ENCODE data around the gene PODN.

The PODN gene

DNA sequence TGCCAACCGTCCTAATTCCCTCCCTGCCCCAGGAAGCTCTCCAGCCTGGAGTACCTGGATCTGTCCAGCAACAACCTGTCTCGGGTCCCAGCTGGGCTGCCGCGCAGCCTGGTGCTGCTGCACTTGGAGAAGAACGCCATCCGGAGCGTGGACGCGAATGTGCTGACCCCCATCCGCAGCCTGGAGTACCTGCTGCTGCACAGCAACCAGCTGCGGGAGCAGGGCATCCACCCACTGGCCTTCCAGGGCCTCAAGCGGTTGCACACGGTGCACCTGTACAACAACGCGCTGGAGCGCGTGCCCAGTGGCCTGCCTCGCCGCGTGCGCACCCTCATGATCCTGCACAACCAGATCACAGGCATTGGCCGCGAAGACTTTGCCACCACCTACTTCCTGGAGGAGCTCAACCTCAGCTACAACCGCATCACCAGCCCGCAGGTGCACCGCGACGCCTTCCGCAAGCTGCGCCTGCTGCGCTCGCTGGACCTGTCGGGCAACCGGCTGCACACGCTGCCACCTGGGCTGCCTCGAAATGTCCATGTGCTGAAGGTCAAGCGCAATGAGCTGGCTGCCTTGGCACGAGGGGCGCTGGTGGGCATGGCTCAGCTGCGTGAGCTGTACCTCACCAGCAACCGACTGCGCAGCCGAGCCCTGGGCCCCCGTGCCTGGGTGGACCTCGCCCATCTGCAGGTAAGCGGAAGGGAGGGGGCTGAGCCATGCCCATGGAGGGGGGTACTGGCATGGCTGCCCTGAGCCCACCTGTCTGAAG is 16.5 kb downstream of the PODN start:
- no peak for DNase-seq
- H3K4me1 ChIP-seq: no peaks in the 10 kb centered on the region
- H3K36me3 ChIP-seq: no peaks in the 10 kb centered on the region
- H3K27me3 ChIP-seq: no peaks in the 10 kb centered on the region
- no peak overlapping the region for H3K4me3 ChIP-seq (ENCODE audit: low read depth, low read length)
- no peaks in the 10 kb centered on the region for H3K9me3 ChIP-seq
- TF ChIP-seq, protein P1, sequence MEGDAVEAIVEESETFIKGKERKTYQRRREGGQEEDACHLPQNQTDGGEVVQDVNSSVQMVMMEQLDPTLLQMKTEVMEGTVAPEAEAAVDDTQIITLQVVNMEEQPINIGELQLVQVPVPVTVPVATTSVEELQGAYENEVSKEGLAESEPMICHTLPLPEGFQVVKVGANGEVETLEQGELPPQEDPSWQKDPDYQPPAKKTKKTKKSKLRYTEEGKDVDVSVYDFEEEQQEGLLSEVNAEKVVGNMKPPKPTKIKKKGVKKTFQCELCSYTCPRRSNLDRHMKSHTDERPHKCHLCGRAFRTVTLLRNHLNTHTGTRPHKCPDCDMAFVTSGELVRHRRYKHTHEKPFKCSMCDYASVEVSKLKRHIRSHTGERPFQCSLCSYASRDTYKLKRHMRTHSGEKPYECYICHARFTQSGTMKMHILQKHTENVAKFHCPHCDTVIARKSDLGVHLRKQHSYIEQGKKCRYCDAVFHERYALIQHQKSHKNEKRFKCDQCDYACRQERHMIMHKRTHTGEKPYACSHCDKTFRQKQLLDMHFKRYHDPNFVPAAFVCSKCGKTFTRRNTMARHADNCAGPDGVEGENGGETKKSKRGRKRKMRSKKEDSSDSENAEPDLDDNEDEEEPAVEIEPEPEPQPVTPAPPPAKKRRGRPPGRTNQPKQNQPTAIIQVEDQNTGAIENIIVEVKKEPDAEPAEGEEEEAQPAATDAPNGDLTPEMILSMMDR (IDR thresholded peaks at IDR 0.05; ENCODE audit: low read depth, low read length): no peak

DNA sequence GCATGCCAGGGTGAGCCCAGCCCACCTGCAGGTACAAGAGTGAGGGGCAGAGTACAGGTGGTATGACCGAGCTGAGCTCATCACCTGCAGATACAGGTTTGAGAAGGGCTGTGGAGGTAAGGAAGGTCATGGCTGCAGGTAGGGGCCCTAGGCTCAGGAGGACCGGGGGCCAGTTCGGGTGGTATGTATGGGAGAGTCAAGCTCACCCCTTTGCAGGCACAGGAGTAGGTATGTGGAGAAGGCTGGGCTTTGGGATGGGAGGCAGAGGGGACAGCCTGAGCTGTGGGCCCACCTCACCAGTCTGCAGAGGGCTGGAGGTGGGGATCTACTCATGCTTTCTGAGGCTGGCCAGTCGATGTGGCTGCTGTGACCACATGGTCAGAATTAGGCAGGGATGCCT is 17.2 kb downstream of the PODN start:
- Histone ChIP-seq H3K4me1 (no peaks in the 10 kb centered on the region), H3K27me3 (no peaks in the 10 kb centered on the region), H3K36me3 (no peaks in the 10 kb centered on the region), H3K4me3 (ENCODE audit: low read depth, low read length) (no peak overlapping the region), H3K9me3 (no peaks in the 10 kb centered on the region)
- no peak for DNase-seq
- TF ChIP-seq, protein P1 (IDR thresholded peaks at IDR 0.05; ENCODE audit: low read depth, low read length): no peak

DNA sequence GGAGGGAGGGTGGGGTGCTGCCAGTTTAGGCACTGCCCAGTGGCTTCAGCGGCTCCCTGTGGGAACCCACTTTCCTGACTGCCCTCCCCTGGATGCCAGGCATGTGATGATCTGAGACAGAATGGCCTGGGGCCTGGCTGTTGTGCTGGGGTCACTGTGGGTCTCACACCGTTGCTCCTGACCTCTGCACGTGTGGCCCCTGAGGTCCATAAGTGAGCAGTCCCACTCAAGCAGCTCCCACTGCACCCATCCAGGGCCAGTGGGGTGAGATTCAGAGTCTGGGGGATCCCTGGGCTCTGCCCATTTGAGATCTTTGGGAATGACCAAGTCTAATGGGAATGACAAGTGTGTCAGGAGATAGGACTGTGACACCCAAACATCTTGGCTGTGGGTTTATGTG is 18.0 kb downstream of the PODN start:
- H3K9me3 ChIP-seq: no peaks in the 10 kb centered on the region
- TF ChIP-seq, protein P1 (IDR thresholded peaks at IDR 0.05; ENCODE audit: low read depth, low read length): no peak
- H3K4me3 ChIP-seq (ENCODE audit: low read depth, low read length): no peak overlapping the region
- no peak for DNase-seq
- no peaks in the 10 kb centered on the region for H3K27me3 ChIP-seq
- H3K36me3 ChIP-seq: no peaks in the 10 kb centered on the region
- no peaks in the 10 kb centered on the region for H3K4me1 ChIP-seq

DNA sequence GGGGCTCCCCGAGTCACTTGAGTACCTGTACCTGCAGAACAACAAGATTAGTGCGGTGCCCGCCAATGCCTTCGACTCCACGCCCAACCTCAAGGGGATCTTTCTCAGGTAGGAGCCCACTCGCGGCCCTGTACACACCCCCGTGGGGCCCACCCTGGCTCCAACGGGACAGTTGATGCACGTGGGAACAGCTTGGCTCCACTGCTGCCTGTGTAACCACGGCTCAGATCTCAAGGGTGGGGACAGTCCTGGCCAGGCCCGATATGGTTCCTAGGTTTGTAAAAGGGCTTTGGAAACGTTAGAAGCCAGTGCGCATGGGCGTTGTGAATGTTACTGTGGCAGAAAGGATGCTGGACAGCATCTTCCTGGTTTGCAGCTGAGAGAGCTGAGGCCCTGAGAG is 18.8 kb downstream of the PODN start:
- Histone ChIP-seq H3K36me3 (no peaks in the 10 kb centered on the region), H3K27me3 (no peaks in the 10 kb centered on the region), H3K4me3 (ENCODE audit: low read depth, low read length) (no peak overlapping the region), H3K4me1 (no peaks in the 10 kb centered on the region), H3K9me3 (no peaks in the 10 kb centered on the region)
- TF ChIP-seq, protein P1 (IDR thresholded peaks at IDR 0.05; ENCODE audit: low read depth, low read length): no peak
- DNase-seq: no peak

DNA sequence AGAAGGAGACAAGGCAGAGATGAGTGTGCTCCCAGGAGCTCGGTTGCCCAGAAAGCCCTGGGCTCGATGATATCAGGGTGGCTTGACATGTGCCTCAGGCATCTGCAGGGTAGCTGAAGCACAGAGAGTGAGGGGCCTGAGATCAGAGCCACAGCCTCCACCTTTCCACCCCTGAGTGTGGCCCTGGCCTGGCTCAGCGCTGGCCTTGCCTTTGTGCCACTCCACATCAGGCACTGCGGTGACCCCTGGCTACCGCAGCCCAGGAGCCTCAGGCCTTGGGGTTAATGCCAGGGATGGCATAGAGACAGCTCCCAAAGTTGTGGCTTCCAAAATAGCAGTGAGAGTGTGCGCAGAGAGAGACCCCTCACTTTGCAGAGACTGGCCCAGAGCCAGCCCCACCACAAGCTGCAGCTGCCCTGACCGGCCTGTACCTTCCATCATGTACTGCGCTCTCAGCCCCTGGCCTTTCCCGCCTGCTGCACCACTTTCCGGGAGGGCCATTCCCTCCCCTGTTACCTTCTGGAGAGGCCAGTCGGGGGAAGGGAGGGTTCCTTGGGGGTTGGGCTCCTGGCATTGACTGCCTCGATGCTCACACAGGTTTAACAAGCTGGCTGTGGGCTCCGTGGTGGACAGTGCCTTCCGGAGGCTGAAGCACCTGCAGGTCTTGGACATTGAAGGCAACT is 19.5 kb downstream of the PODN start:
- Histone ChIP-seq H3K4me1 (no peaks in the 10 kb centered on the region), H3K36me3 (no peaks in the 10 kb centered on the region), H3K9me3 (no peaks in the 10 kb centered on the region), H3K27me3 (no peaks in the 10 kb centered on the region), H3K4me3 (ENCODE audit: low read depth, low read length) (no peak overlapping the region)
- TF ChIP-seq, protein P1 (IDR thresholded peaks at IDR 0.05; ENCODE audit: low read depth, low read length): no peak
- DNase-seq: no peak

DNA sequence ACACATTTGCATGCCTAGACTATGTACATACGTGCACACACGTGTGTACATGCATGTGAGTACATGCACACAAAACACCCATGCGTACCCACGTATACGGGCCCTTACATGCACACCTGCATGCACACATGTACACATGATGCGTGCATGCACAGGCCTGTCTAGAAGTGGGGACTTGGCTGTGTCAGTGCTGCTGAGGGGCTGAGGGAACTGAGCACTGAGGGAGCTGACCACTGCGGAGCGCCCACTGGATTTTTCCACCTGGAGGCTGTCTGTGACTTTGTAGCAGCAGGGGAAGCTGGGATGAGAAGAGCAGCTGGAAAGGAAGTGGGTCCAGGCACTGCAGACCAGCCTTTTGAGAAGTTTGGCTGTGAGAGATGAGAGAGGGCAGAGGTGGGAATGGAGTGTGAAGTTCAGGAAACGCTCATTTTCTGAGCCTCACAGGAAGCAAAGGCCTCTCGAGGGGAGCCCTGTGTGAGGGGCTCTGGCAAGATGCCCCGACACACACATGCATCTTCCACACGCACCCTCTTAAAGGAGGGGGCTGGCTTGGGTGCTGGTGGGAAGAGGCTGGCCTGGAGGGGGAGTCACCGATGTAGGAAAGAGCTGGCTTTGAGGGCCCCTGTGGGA is 20.9 kb downstream of the PODN start:
- TF ChIP-seq, protein P1 (IDR thresholded peaks at IDR 0.05; ENCODE audit: low read depth, low read length): no peak
- H3K27me3 ChIP-seq: no peaks in the 10 kb centered on the region
- H3K4me3 ChIP-seq (ENCODE audit: low read depth, low read length): no peak overlapping the region

More for the DNA sequence above, 20.9 kb downstream of the PODN start:
- Histone ChIP-seq H3K9me3 (no peaks in the 10 kb centered on the region), H3K4me1 (no peaks in the 10 kb centered on the region), H3K36me3 (no peaks in the 10 kb centered on the region)
- DNase-seq: no peak
